ENCODE measurements around the gene NAA15.
"Not testable (repeated sequence)": the region's sequence is repeated elsewhere in the genome, so short reads cannot be mapped to it uniquely, and the experiment has no call there.

The NAA15 gene

GRCh38 chr4:139337612-139338011 lies 36.3 kb downstream of the NAA15 start:
- no peak for FAIRE-seq
- no peak for DNase-seq (ENCODE audit: low spot score)

GRCh38 chr4:139361301-139361700 lies 60.0 kb downstream of the NAA15 start:
- DNase-seq (ENCODE audit: low spot score): no peak
- no peak for FAIRE-seq

GRCh38 chr4:139367421-139368090 lies 66.3 kb downstream of the NAA15 start:
- no peak for DNase-seq (ENCODE audit: low spot score)
- no peak for FAIRE-seq

- no peak for FAIRE-seq
- DNase-seq (ENCODE audit: low spot score): no peak
Measured at GRCh38 chr4:139368998-139369397, 67.7 kb downstream of the NAA15 start.

- FAIRE-seq (no peak), DNase-seq (ENCODE audit: low spot score) (no peak)
Measured at GRCh38 chr4:139374251-139374650, 72.9 kb downstream of the NAA15 start.

GRCh38 chr4:139386421-139386820 lies 85.1 kb downstream of the NAA15 start:
- DNase-seq (ENCODE audit: low spot score) (no peak), FAIRE-seq (no peak)

GRCh38 chr4:139389102-139389501 lies 87.8 kb downstream of the NAA15 start:
- FAIRE-seq (no peak), DNase-seq (ENCODE audit: low spot score) (no peak)

- FAIRE-seq (no peak), DNase-seq (ENCODE audit: low spot score) (no peak)
Measured at GRCh38 chr4:139389991-139390390, 88.7 kb downstream of the NAA15 start.

GRCh38 chr4:139391731-139392130 lies 90.4 kb downstream of the NAA15 start:
- no peak for FAIRE-seq
- DNase-seq (ENCODE audit: low spot score): no peak

GRCh38 chr4:139392797-139393196 lies 91.5 kb downstream of the NAA15 start:
- DNase-seq (ENCODE audit: low spot score) (no peak), FAIRE-seq (no peak)

GRCh38 chr4:139401368-139401767 lies 100.1 kb downstream of the NAA15 start:
- FAIRE-seq (no peak), DNase-seq (ENCODE audit: low spot score) (no peak)

- no peak for FAIRE-seq
- no peak for DNase-seq (ENCODE audit: low spot score)
Measured at GRCh38 chr4:139402436-139402835, 101.1 kb downstream of the NAA15 start.

GRCh38 chr4:139403462-139403861 lies 102.2 kb downstream of the NAA15 start:
- FAIRE-seq: no peak
- no peak for DNase-seq (ENCODE audit: low spot score)

GRCh38 chr4:139410312-139410711 lies 109.0 kb downstream of the NAA15 start:
- DNase-seq (ENCODE audit: low spot score) (no peak), FAIRE-seq (no peak)

- not testable (repeated sequence) for DNase-seq (ENCODE audit: low spot score); FAIRE-seq
Measured at GRCh38 chr4:139414671-139415210, 113.4 kb downstream of the NAA15 start.

GRCh38 chr4:139416073-139416673 lies 114.9 kb downstream of the NAA15 start:
- FAIRE-seq (no peak), DNase-seq (ENCODE audit: low spot score) (peak; percentile 10)

GRCh38 chr4:139419388-139419914 lies 118.1 kb downstream of the NAA15 start:
- no peak for FAIRE-seq
- no peak for DNase-seq (ENCODE audit: low spot score)

GRCh38 chr4:139420652-139421051 lies 119.3 kb downstream of the NAA15 start:
- FAIRE-seq: no peak
- no peak for DNase-seq (ENCODE audit: low spot score)

GRCh38 chr4:139436122-139436521 lies 134.8 kb downstream of the NAA15 start:
- FAIRE-seq: no peak
- no peak for DNase-seq (ENCODE audit: low spot score)

GRCh38 chr4:139438141-139438540 lies 136.8 kb downstream of the NAA15 start:
- DNase-seq (ENCODE audit: low spot score): no peak
- FAIRE-seq: no peak

- DNase-seq (ENCODE audit: low spot score) (no peak), FAIRE-seq (no peak)
Measured at GRCh38 chr4:139441029-139441428, 139.7 kb downstream of the NAA15 start.

GRCh38 chr4:139443661-139444060 lies 142.4 kb downstream of the NAA15 start:
- DNase-seq (ENCODE audit: low spot score): no peak
- FAIRE-seq: no peak

GRCh38 chr4:139444881-139445280 lies 143.6 kb downstream of the NAA15 start:
- FAIRE-seq: not testable (repeated sequence)

More at GRCh38 chr4:139444881-139445280, 143.6 kb downstream of the NAA15 start:
- not testable (repeated sequence) for DNase-seq (ENCODE audit: low spot score)

All from urothelium cell line (cell line).